ENCODE data around the gene BCLAF3. TPM values are rescaled to one million over a fixed set of nuclear protein-coding genes. Genes with fewer than 3 reads are reported as not detected.
A peak's percentile ranks its signal among the peaks of the same experiment; 100 is the strongest.

Gene BCLAF3
- total RNA-seq, 1 donor, result 7.6 TPM

GRCh38 chrX:19949340-19949739, 41.5 kb downstream of the BCLAF3 start:
- H3K4me1 ChIP-seq (ENCODE audit: insufficient read depth, low read length), result peaks cover 1% of the 10 kb centered on the region
- H2AFZ ChIP-seq (ENCODE audit: low read length), result no peak overlapping the region
- no peaks in the 10 kb centered on the region for H3K27me3 ChIP-seq (ENCODE audit: insufficient read depth, low read length)
- H3K4me2 ChIP-seq (ENCODE audit: insufficient read depth, low read length), result no peak overlapping the region
- TF ChIP-seq CTCF (IDR thresholded peaks at IDR 0.05; ENCODE audit: extremely low read depth, low read depth, low read length), result no peak
- H3K79me2 ChIP-seq (ENCODE audit: insufficient read depth, low read length), result no peaks in the 10 kb centered on the region
- H3K36me3 ChIP-seq (ENCODE audit: insufficient read depth, low read length), result peaks cover 5% of the 10 kb centered on the region
- H3K27ac ChIP-seq (ENCODE audit: low read depth, low read length), result no peak overlapping the region
- no peak for DNase-seq (ENCODE audit: insufficient read length, low spot score, missing footprints)
- H3K4me3 ChIP-seq (ENCODE audit: insufficient read depth, low read length), result no peak overlapping the region
- H3K9me3 ChIP-seq (ENCODE audit: low read depth, low read length), result no peaks in the 10 kb centered on the region
- no peaks in the 10 kb centered on the region for H4K20me1 ChIP-seq (ENCODE audit: insufficient read depth, low read length)

GRCh38 chrX:19947612-19948011, 43.2 kb downstream of the BCLAF3 start:
- TF ChIP-seq CTCF (IDR thresholded peaks at IDR 0.05; ENCODE audit: extremely low read depth, low read depth, low read length), result no peak
- Histone ChIP-seq H3K4me2 (ENCODE audit: insufficient read depth, low read length) (no peak overlapping the region), H3K4me1 (ENCODE audit: insufficient read depth, low read length) (no peaks in the 10 kb centered on the region), H3K27me3 (ENCODE audit: insufficient read depth, low read length) (no peaks in the 10 kb centered on the region), H3K4me3 (ENCODE audit: insufficient read depth, low read length) (no peak overlapping the region), H3K36me3 (ENCODE audit: insufficient read depth, low read length) (no peaks in the 10 kb centered on the region), H3K79me2 (ENCODE audit: insufficient read depth, low read length) (no peaks in the 10 kb centered on the region), H3K27ac (ENCODE audit: low read depth, low read length) (no peak overlapping the region), H4K20me1 (ENCODE audit: insufficient read depth, low read length) (no peaks in the 10 kb centered on the region), H2AFZ (ENCODE audit: low read length) (no peak overlapping the region), H3K9me3 (ENCODE audit: low read depth, low read length) (no peaks in the 10 kb centered on the region)
- DNase-seq (ENCODE audit: insufficient read length, low spot score, missing footprints), result no peak

Small RNA genes lying within 50 kb of the gene (small RNA-seq; reads per million reads assigned to genes)
- 6.6 reads per million, percentile 89 among the genes with 10 or more reads in this experiment for gene MIR23C
- gene RF00019, result not detected

Other genes with a start within 250 kb of the BCLAF3 start
- gene SH3KBP1, start 103.5 kb downstream of the BCLAF3 start, total RNA-seq, result 32.6 and 35.1 TPM in 2 replicates
- under 0.01 and 0.36 TPM in 2 replicates for gene MAP7D2, start 125.8 kb upstream of the BCLAF3 start, total RNA-seq
- 29.0 and 42.4 TPM in 2 replicates for gene EIF1AX, start 150.8 kb upstream of the BCLAF3 start, total RNA-seq